Hepatocyte (in vitro differentiated cells): ENCODE data around the gene DRAXIN. TPM values are rescaled to one million over a fixed set of nuclear protein-coding genes. Genes with fewer than 3 reads are reported as not detected.
A peak's percentile ranks its signal among the peaks of the same experiment; 100 is the strongest.

Source experiments
- DNase-seq: peaks from one replicate; pipeline ENCODE4 v3.0.0-alpha.2; 2016; ENCODE audit warnings: low spot score
- H2AFZ ChIP-seq: fragments of 200-600 bp; sonication (generic); 2 replicates; pipeline ENCODE4 v1.6.0; 2016; ENCODE audit warnings: antibody characterized with exemption, mild to moderate bottlenecking
- H3K27ac ChIP-seq: fragments of 200-600 bp; sonication (generic); 2 replicates; pipeline ENCODE4 v1.5.1; 2016; ENCODE audit warnings: mild to moderate bottlenecking
- H3K27me3 ChIP-seq: fragments of 200-600 bp; sonication (generic); 2 replicates; pipeline ENCODE4 v1.6.1; 2016
- H3K36me3 ChIP-seq: fragments of 200-600 bp; sonication (generic); replicated peaks from 2 replicates; pipeline ENCODE4 v1.5.1; 2016; ENCODE audit warnings: low read depth; ENCODE audit not compliant: insufficient read depth
- H3K4me1 ChIP-seq: fragments of 200-600 bp; sonication (generic); 2 replicates; pipeline ENCODE4 v1.5.1; 2016; ENCODE audit warnings: mild to moderate bottlenecking, moderate library complexity; ENCODE audit not compliant: insufficient read depth
- H3K4me2 ChIP-seq: fragments of 200-600 bp; sonication (generic); 2 replicates; pipeline ENCODE4 v1.6.0; 2016
- H3K4me3 ChIP-seq: fragments of 200-600 bp; sonication (generic); 2 replicates; pipeline ENCODE4 v1.5.1; 2016; ENCODE audit warnings: mild to moderate bottlenecking
- H3K79me2 ChIP-seq: fragments of 200-600 bp; sonication (generic); 2 replicates; pipeline ENCODE4 v1.6.0; 2017; ENCODE audit warnings: mild to moderate bottlenecking
- H3K9me2 ChIP-seq: fragments of 200-600 bp; sonication (generic); replicated peaks from 2 replicates; pipeline ENCODE4 v1.6.0; 2017; ENCODE audit warnings: mild to moderate bottlenecking; ENCODE audit not compliant: insufficient read depth
- H3K9me3 ChIP-seq: fragments of 200-600 bp; sonication (generic); 2 replicates; pipeline ENCODE4 v1.5.1; 2016; ENCODE audit warnings: low read depth, mild to moderate bottlenecking
- H4K20me1 ChIP-seq: fragments of 200-600 bp; sonication (generic); 2 replicates; pipeline ENCODE4 v1.6.0; 2016; ENCODE audit warnings: mild to moderate bottlenecking; ENCODE audit not compliant: insufficient read depth, poor library complexity, severe bottlenecking
- CTCF ChIP-seq: fragments of 200-600 bp; sonication (generic); IDR thresholded peaks from 2 replicates; pipeline ENCODE4 v1.5.1; 2016; ENCODE audit warnings: antibody characterized with exemption, mild to moderate bottlenecking; ENCODE audit not compliant: poor library complexity
- EZH2 ChIP-seq: fragments of 200-600 bp; sonication (generic); IDR thresholded peaks from 2 replicates; pipeline ENCODE4 v1.6.1; 2016; ENCODE audit warnings: antibody characterized with exemption, mild to moderate bottlenecking, borderline replicate concordance
- EZH2phosphoT487 ChIP-seq: fragments of 200-600 bp; sonication (generic); IDR thresholded peaks from one replicate; pipeline ENCODE4 v1.6.1; 2018; ENCODE audit warnings: antibody characterized with exemption, mild to moderate bottlenecking, low read depth, moderate library complexity; ENCODE audit not compliant: unreplicated experiment, severe bottlenecking
- WGBS: methylation state at CpG from one replicate; pipeline ENCODE4 v1.1.6; 2016; ENCODE audit warnings: low lambda C conversion rate; ENCODE audit errors: missing lambda C conversion rate; 5-methylcytosine and 5-hydroxymethylcytosine counted together
- polyA plus RNA-seq: library from polyadenylated mRNA; unstranded; fragments of >200 nt; fragmentation: Nextera tagmentation; extraction: Ambion mirVana; gene quantifications from 2 replicates; pipeline ENCODE4 v1.2.1, GENCODE V29; 2016
- total RNA-seq: library from RNA; depleted of rRNA; stranded (reverse); fragments of >200 nt; gene quantifications from 2 replicates; pipeline ENCODE4 v1.2.3, GENCODE V29; 2014

Gene DRAXIN
- total and polyA plus RNA-seq, 2 experiments from 2014 or later, result 0.60 TPM; not detected in 1

DNA sequence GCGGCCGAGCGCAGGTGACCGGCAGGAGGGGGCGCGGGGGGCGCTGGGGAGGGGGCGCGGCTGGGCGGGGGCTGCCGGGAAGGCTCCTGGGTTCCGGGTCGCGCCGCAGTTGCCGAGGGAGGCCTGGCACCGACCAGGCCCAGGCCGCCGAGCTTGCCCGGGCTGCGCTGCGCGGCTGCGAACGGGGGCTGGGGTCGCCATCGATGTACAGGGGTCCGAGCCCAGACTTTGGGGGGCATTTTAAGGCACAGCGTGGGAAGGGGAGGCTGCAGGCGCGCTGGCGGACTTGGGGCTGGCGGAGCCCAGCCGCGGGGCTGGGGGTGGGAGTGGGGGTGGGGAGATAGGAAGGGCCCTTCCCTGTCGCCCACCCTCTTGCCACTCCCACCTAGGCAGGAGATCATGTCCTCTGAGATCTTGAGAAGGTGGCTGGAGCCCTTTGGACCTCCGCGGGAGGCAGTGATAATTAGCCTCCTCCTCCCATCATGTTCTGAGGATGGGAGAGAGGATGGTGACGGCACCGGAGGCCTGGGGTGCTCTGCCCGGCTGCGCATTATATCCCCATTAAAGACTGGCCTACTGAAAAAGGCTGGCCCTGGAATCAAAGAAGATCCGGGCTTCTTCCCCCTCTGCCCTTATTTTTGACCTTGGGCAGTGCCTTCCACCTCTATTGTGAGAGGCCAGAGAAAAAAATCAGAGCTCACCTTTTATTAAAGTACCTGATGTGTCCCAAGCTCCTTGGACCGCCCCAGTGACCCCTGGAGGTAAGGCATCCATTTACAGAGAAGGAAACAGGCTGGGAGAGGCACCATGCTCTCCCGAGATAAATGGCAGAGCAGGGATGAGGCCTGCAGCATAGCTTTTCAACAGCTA lies 36.3 kb upstream of the DRAXIN start:
- DNase-seq, result no peak
- H3K27ac ChIP-seq, result peak overlapping the region; percentile 37

GRCh38 chr1:11657654-11658053 lies 33.9 kb upstream of the DRAXIN start:
- no peak for DNase-seq
- Histone ChIP-seq H3K4me1 (peaks cover 7% of the 10 kb centered on the region), H3K36me3 (no peaks in the 10 kb centered on the region), H2AFZ (no peak overlapping the region), H3K9me2 (no peaks in the 10 kb centered on the region), H3K9me3 (no peaks in the 10 kb centered on the region), H3K27ac (no peak overlapping the region), H3K4me2 (no peak overlapping the region), H4K20me1 (no peaks in the 10 kb centered on the region), H3K27me3 (no peaks in the 10 kb centered on the region), H3K4me3 (no peak overlapping the region), H3K79me2 (peaks cover 8% of the 10 kb centered on the region)
- 91% methylated on average over 6 of the region's 6 CpGs for WGBS
- TF ChIP-seq EZH2 (no peak), CTCF (no peak), EZH2phosphoT487 (no peak)

More for the DNA sequence above, 36.3 kb upstream of the DRAXIN start:
- Histone ChIP-seq H3K27me3 (no peaks in the 10 kb centered on the region), H3K36me3 (no peaks in the 10 kb centered on the region), H3K4me1 (peaks cover 14% of the 10 kb centered on the region), H3K79me2 (peaks cover 26% of the 10 kb centered on the region), H3K9me2 (no peaks in the 10 kb centered on the region), H3K9me3 (no peaks in the 10 kb centered on the region), H3K4me2 (peak overlapping the region; percentile 100), H4K20me1 (no peaks in the 10 kb centered on the region), H3K4me3 (peak overlapping the region; percentile 83), H2AFZ (peak overlapping the region; percentile 76)
- TF ChIP-seq CTCF, result no peak
- TF ChIP-seq EZH2, result no peak
- no peak for TF ChIP-seq EZH2phosphoT487
- WGBS, result 14% methylated on average over 19 of the region's 45 CpGs

GRCh38 chr1:11658542-11658941 lies 33.0 kb upstream of the DRAXIN start:
- TF ChIP-seq EZH2 (no peak), EZH2phosphoT487 (no peak), CTCF (no peak)
- no peaks in the 10 kb centered on the region for H3K9me2 ChIP-seq
- peaks cover 7% of the 10 kb centered on the region for H3K4me1 ChIP-seq
- no peaks in the 10 kb centered on the region for H3K36me3 ChIP-seq
- H2AFZ ChIP-seq, result no peak overlapping the region
- peaks cover 6% of the 10 kb centered on the region for H3K79me2 ChIP-seq
- no peaks in the 10 kb centered on the region for H3K27me3 ChIP-seq
- no peak for DNase-seq
- no peak overlapping the region for H3K27ac ChIP-seq
- H4K20me1 ChIP-seq, result no peaks in the 10 kb centered on the region
- no peak overlapping the region for H3K4me2 ChIP-seq
- WGBS, result 94% methylated on average over 19 of the region's 23 CpGs
- H3K9me3 ChIP-seq, result no peaks in the 10 kb centered on the region
- H3K4me3 ChIP-seq, result no peak overlapping the region
